Upper lobe of left lung (tissue), 4 donors: ENCODE data around the gene CUEDC2.

Experiments
- CTCF ChIP-seq, 6 experiments: fragments of 450-650 bp in 4 of 6; fragments of 200-600 bp in 2 of 6; sonication (generic) in 2 of 6; IDR thresholded peaks; one replicate each; pipeline ENCODE4 v1.5.1; 2016 to 2019; ENCODE audit warnings: antibody characterized with exemption in 6 of 6
- EP300 ChIP-seq, 4 donors: sonication (generic); formaldehyde crosslinking; IDR thresholded peaks; one replicate each; pipeline ENCODE4 v1.5.1; 2017; ENCODE audit warnings: antibody characterized with exemption in 4 of 4, control low read depth in 2 of 4
- POLR2A ChIP-seq, 4 donors: fragments of 450-650 bp; IDR thresholded peaks; one replicate each; pipeline ENCODE4 v1.5.1; 2016 to 2017; ENCODE audit warnings: antibody characterized with exemption in 4 of 4, mild to moderate bottlenecking in 2 of 4
- POLR2AphosphoS5 ChIP-seq, 2 donors: sonication (generic); formaldehyde crosslinking; IDR thresholded peaks; one replicate each; pipeline ENCODE4 v1.5.1; 2017; ENCODE audit warnings: antibody characterized with exemption in 2 of 2

- TF ChIP-seq POLR2AphosphoS5 (IDR thresholded peaks at IDR 0.05) (no peak), POLR2A (IDR thresholded peaks at IDR 0.05) (no peak), EP300 (IDR thresholded peaks at IDR 0.05) (no peak), CTCF (IDR thresholded peaks at IDR 0.05) (no peak)
Observed at GRCh38 chr10:102450124-102450373, 17.7 kb upstream of the CUEDC2 start.
